Cardiac muscle cell (in vitro differentiated cells and primary cell): ENCODE data around the gene STARD13. TPM values are rescaled to one million over a fixed set of nuclear protein-coding genes. Genes with fewer than 3 reads are reported as not detected.

Experiments
- DNase-seq, 2 donors: peaks; one replicate each; pipeline versions ENCODE4 v3.0.0 to v3.0.0-alpha.2; 2010 to 2017; ENCODE audit warnings: low read depth in 1 of 2, low spot score in 1 of 2
- H3K27ac ChIP-seq: fragments of 200-600 bp; sonication (generic); 2 replicates; pipeline ENCODE4 v1.5.1; 2016
- H3K27me3 ChIP-seq: fragments of 200-600 bp; sonication (generic); 2 replicates; pipeline ENCODE4 v1.6.0; 2016; ENCODE audit warnings: control low read depth
- H3K36me3 ChIP-seq: fragments of 200-600 bp; sonication (generic); 2 replicates; pipeline ENCODE4 v1.5.1; 2016; ENCODE audit warnings: control low read depth
- H3K4me1 ChIP-seq: fragments of 200-600 bp; sonication (generic); 2 replicates; pipeline ENCODE4 v1.8.1; 2017; ENCODE audit warnings: low read depth, mild to moderate bottlenecking, mixed run types
- H3K4me3 ChIP-seq: fragments of 200-600 bp; sonication (generic); 2 replicates; pipeline ENCODE4 v1.5.1; 2016; ENCODE audit warnings: mild to moderate bottlenecking
- H3K9me3 ChIP-seq: fragments of 200-600 bp; sonication (generic); 2 replicates; pipeline ENCODE4 v1.5.1; 2017; ENCODE audit warnings: low read depth, mild to moderate bottlenecking, control low read depth
- polyA plus RNA-seq: library from polyadenylated mRNA; unstranded; fragments of >200 nt; fragmentation: Nextera tagmentation; extraction: Ambion mirVana; gene quantifications from 2 replicates; pipeline ENCODE4 v1.2.1, GENCODE V29; 2016
- total RNA-seq: library from RNA; depleted of rRNA; stranded (reverse); fragments of >200 nt; gene quantifications from 2 replicates; pipeline ENCODE4 v1.2.3, GENCODE V29; 2016
- TF ChIP-seq, protein P1 (sequence below): IDR thresholded peaks from 2 replicates; pipeline ENCODE4 v1.5.1; 2012; ENCODE audit warnings: low read depth, mild to moderate bottlenecking, low read length

The STARD13 gene
- total RNA-seq (23.5 and 23.8 TPM in 2 replicates), polyA plus RNA-seq (15.7 and 16.5 TPM in 2 replicates)

- TF ChIP-seq, protein P1, sequence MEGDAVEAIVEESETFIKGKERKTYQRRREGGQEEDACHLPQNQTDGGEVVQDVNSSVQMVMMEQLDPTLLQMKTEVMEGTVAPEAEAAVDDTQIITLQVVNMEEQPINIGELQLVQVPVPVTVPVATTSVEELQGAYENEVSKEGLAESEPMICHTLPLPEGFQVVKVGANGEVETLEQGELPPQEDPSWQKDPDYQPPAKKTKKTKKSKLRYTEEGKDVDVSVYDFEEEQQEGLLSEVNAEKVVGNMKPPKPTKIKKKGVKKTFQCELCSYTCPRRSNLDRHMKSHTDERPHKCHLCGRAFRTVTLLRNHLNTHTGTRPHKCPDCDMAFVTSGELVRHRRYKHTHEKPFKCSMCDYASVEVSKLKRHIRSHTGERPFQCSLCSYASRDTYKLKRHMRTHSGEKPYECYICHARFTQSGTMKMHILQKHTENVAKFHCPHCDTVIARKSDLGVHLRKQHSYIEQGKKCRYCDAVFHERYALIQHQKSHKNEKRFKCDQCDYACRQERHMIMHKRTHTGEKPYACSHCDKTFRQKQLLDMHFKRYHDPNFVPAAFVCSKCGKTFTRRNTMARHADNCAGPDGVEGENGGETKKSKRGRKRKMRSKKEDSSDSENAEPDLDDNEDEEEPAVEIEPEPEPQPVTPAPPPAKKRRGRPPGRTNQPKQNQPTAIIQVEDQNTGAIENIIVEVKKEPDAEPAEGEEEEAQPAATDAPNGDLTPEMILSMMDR = peak; percentile 51
- DNase-seq = peak; percentile 93 to 98
- no peaks in the 10 kb centered on the region for H3K9me3 ChIP-seq
- peaks cover 17% of the 10 kb centered on the region for H3K4me1 ChIP-seq
- H3K36me3 ChIP-seq = no peaks in the 10 kb centered on the region
- H3K27me3 ChIP-seq = no peaks in the 10 kb centered on the region
- H3K27ac ChIP-seq = peak within 1 kb of the TSS; percentile 88
- H3K4me3 ChIP-seq = peak within 1 kb of the TSS; percentile 49
These were observed at the start of gene STARD13 for GRCh38 chr13:33285420-33286124. Gene STARD13, minus strand, starts transcription at chr13:33285755. Its CDS starts 117 bp downstream, at chr13:33285638.

- no peak overlapping the region for H3K4me3 ChIP-seq
- no peak for DNase-seq
- no peaks in the 10 kb centered on the region for H3K27me3 ChIP-seq
- TF ChIP-seq, protein P1 = no peak
- no peaks in the 10 kb centered on the region for H3K4me1 ChIP-seq
- no peak overlapping the region for H3K27ac ChIP-seq
- H3K36me3 ChIP-seq = no peaks in the 10 kb centered on the region
- no peaks in the 10 kb centered on the region for H3K9me3 ChIP-seq
These were observed 49.3 kb upstream of the STARD13 start for GRCh38 chr13:33334831-33335230.

GRCh38 chr13:33331962-33332361 lies 46.4 kb upstream of the STARD13 start:
- Histone ChIP-seq H3K4me3 (no peak overlapping the region), H3K27ac (no peak overlapping the region), H3K9me3 (no peaks in the 10 kb centered on the region), H3K36me3 (no peaks in the 10 kb centered on the region), H3K4me1 (peaks cover 7% of the 10 kb centered on the region), H3K27me3 (no peaks in the 10 kb centered on the region)
- TF ChIP-seq, protein P1 = no peak
- DNase-seq = no peak

DNA sequence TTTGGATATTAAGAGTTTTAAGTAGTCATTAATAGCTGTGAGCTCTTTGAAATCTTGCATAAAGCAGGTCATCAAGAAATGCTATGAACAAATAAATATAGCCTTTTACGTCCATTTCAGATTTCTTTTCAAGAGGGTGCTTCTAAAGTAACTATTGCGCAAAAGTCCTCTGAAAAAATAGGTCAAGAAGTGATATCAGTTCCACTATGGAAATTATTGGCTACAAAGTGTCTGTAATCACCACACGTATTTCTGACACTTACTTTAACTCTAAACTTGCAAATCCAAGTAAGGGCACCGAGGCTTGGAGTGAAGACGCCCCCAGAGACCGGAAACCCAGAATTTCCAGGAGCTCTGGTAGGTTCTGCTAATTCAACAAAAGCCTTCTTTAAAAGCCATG lies 44.9 kb upstream of the STARD13 start:
- no peak overlapping the region for H3K27ac ChIP-seq
- H3K36me3 ChIP-seq = no peaks in the 10 kb centered on the region
- H3K4me3 ChIP-seq = no peak overlapping the region
- no peaks in the 10 kb centered on the region for H3K9me3 ChIP-seq
- TF ChIP-seq, protein P1 = no peak
- no peaks in the 10 kb centered on the region for H3K27me3 ChIP-seq
- DNase-seq = no peak
- peaks cover 10% of the 10 kb centered on the region for H3K4me1 ChIP-seq

DNA sequence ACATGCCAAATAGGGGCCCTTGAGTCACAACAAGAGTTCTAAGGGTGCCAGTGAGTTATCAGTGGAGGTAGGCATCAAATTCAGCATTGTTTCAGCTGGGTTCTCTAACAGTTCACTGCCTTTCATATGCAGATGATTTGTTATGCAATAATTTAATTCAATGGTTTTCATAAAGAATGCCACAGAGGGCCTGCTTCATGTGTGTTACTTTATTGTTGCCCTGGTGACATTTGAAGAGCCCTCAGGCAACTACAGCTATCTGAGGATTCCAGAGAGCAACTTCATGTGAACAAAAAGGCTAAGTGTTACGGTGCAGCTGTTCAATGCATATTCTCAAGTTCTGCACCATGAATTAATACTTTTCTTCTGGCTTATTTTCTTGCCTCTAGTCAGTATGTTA lies 43.1 kb upstream of the STARD13 start:
- Histone ChIP-seq H3K36me3 (no peaks in the 10 kb centered on the region), H3K4me3 (no peak overlapping the region), H3K9me3 (no peaks in the 10 kb centered on the region), H3K4me1 (peaks cover 10% of the 10 kb centered on the region), H3K27me3 (no peaks in the 10 kb centered on the region), H3K27ac (no peak overlapping the region)
- peak in 1 of 2 donors; percentile 41 for DNase-seq
- TF ChIP-seq, protein P1 = no peak
